NCI-H1417 treated with DMSO at 0.1 percent for 48 hours (cell line): ENCODE results near the gene DENND4B.
A peak's percentile ranks its signal among the peaks of the same experiment; 100 is the strongest.
"Not testable (repeated sequence)": the region's sequence is repeated elsewhere in the genome, so short reads cannot be mapped to it uniquely, and the experiment has no call there.

Experiments
- DNase-seq: peaks from one replicate; lab custom pipeline; 2025; lab: John Stamatoyannopoulos, UW

Gene DENND4B, protein sequence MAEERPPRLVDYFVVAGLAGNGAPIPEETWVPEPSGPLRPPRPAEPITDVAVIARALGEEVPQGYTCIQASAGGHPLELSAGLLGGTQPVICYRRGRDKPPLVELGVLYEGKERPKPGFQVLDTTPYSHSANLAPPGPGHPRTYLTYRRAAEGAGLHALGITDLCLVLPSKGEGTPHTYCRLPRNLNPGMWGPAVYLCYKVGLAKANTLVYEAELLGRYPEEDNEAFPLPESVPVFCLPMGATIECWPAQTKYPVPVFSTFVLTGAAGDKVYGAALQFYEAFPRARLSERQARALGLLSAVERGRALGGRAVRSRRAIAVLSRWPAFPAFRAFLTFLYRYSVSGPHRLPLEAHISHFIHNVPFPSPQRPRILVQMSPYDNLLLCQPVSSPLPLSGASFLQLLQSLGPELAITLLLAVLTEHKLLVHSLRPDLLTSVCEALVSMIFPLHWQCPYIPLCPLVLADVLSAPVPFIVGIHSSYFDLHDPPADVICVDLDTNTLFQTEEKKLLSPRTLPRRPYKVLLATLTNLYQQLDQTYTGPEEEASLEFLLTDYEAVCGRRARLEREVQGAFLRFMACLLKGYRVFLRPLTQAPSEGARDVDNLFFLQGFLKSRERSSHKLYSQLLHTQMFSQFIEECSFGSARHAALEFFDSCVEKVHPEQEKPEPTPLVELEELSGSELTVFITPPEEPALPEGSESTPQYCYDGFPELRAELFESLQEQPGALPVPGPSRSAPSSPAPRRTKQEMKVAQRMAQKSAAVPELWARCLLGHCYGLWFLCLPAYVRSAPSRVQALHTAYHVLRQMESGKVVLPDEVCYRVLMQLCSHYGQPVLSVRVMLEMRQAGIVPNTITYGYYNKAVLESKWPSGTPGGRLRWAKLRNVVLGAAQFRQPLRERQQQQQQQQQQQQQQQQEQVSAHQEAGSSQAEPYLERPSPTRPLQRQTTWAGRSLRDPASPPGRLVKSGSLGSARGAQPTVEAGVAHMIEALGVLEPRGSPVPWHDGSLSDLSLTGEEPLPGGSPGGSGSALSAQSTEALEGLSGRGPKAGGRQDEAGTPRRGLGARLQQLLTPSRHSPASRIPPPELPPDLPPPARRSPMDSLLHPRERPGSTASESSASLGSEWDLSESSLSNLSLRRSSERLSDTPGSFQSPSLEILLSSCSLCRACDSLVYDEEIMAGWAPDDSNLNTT (N-terminal part only)

DNA sequence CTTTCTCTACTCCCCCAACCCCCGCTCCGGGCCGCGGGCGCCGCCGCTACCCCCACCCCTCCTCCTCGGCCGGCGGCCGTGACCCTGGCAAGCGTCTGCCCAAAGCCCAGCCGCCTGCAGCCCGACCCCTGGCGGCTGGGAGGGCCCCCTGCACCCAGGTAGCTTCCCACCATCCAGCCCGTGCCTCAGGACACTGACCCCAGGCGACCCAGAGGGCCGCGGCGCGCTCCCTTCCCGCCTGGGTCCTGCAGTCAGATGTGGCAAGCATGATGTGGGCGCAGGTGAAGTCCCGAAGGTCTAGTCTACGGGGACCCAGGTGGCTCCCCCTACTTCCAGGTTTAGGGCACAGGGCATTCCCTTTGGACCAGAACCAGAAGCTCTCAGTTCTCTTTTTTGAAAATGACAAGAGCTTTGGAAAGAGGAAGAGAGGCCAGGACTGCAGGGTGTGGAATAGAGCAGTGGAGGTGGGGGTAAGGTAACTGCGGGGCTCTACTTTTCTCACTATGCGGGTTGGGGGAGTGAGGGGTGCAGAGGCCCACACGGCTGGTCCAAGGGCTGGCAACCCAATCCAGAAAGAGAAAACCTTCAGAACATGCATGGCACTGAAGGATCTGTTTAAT, at the start of gene DENND4B:
Gene DENND4B (minus strand): TSS at position 97 of the 620 bp plus-strand sequence. CDS start 2,344 bp downstream, outside the sequence.
- no peak for DNase-seq

DNA sequence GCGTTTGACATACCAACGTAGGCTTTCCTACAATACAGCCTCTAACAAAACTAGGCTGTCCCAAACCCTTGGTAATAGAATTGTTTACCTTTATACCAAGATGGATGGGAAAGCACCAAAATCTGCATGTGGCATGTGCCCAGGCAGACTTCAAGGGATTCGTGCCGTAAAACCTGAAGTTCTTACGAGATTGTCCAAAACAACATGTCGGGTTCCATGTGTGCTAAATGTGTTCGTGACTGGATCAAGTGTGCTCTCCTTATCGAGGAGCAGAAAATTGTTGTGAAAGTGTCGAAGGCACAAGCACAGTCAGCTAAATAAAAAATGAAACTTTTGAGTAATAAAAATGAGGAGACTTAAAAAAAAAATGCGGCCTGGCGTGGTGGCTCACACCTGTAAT, 49.1 kb upstream of the DENND4B start:
- no peak for DNase-seq

DNA sequence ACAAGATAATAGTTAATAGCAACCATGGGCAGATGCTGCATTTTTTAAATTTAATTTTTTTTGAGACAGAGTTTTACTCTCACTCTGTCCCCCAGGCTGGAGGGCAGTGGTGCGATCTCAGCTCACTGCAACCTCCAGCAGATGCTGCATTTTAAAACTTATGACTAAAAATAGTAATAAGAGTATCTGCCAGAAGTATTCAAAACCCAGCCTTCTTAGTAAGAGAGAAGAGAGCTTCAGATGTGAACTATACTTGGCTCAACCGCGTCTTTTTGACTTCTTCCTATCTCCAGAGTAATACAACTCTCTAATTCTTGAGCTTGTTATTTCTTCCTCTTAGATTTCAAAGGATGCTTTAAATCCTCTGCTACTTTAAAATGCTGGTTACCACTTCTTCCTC, 48.7 kb upstream of the DENND4B start:
- DNase-seq: no peak

DNA sequence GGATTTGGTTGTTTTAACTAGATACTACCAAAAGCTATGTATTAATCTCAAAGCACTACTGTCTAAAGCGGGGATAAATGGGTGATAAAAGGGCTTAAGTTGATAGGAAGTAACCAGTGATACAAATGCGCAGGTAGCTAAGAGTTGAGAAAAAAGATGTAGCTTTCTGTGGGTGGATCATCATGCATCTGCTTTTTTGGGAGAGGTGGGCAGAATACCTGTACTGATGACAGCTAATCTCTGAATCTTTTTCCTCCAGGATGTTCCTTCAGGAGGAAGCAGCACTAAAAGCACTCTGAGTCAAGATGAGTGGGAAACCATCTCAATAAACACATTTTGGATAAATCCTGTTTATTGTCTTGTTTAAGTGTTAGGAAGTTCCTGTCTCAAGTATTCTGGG, 45.3 kb upstream of the DENND4B start:
- no peak for DNase-seq

DNA sequence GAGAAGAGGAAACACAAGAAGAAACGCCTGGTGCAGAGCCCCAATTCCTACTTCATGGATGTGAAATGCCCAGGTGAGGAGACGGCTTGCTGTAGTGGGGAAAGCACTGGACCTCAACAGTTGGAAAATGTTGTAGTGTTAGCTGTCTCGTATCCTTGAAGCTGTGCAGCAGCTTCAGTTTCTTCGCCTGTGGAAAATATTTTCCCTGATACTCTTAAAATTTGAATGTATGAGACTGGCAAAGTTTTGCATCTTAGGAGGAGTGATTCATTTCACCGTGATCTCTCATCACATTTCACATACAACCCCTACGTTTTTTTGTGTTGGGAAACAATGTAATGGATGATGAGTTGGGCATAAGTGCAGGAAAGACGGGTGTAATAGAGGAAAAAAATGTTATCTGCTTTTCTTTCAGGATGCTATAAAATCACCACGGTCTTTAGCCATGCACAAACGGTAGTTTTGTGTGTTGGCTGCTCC, 44.7 kb upstream of the DENND4B start:
- no peak for DNase-seq

DNA sequence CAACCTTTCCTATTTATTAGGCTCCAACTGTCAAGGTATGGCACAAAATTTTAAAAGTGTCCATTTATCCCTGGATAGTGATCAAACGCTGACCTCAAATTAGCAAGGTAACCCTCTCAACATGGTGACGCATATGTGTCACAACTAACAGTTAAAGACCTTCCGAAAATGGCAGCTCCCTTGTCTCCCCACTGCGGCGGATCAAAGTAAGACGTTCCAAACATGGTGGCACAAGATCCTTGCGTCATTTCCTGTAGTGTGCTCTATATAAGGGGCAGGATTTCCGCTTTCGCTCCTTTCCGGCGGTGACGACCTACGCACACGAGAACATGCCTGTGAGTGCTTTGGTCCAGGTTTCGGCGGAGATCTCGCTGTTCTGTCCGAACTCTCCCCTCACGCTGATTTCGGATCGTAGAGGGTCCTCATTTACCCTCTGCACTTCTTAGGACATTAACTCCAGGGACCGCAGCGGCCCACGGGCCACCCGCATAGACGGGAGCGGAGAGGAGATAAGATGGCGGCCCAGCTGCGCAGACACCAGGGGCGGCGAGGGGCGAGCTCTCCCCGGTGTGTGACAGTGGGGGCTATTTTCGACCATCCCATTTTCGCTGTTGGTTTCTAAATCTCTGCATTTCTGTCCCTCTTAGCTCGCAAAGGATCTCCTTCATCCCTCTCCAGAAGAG, 44.1 kb upstream of the DENND4B start, which contains the start of gene RPS27:
Gene RPS27 (plus strand): TSS at position 295 of the 683 bp plus-strand sequence. CDS start 35 bp downstream, at position 330.
- peak; percentile 89 for DNase-seq

DNA sequence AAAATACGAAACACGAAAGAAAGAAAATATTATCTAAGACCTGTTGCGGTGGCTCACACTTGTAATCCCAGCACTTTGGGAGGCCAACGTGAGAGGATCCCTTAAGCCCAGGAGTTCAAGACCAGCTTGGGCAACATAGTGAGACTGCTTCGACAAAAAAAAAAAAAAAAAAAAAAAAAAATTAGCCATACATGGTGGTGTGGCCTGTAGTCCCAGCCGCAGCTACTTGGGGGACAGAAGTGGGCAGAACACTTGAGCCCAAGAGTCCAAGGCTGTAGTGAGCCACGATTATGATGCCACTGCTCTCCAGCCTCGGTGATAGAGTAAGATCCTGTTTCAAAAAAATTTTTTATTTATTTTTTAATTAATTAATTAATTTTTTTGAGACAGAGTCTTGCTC, 41.1 kb upstream of the DENND4B start:
- DNase-seq: no peak

DNA sequence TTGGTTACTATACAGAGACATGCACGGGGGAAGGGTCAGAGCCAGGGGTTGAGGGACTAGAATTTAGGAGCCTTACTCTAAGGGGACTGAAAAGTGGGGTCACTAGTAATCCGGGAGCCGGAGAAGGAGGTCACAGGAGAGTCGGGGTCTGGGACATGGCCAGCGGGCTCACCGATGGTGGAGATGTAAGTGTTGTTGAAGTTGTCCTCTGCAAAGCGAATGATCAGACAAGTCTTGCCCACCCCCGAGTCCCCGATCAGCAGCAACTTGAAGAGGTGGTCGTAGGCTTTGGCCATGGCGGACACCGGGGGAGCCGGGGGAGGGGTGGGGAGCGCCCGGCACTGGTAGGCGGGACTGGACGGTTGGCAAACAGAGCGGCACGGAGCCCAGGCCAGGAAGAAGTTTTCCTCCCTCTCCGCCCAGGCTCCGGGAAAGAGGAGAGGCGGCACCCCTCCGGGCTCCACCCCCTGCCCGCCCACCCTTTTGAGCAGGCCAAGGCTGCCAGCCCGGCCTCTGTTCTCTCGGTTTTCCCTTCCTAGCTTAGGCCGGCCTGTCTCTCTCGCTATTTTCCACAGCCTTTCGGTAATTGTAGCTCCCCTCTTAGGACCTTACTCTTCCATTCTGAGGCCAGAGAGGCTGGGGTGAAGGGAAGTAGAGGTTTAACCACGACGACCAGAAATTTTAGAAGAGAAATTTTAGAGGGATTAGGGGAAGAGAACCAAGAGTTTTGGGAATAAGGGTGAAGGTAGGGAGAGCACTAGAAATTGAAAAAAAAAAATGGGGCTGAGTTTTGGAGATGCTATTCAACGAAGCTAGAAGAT, 39.6 kb upstream of the DENND4B start, which contains the start of gene RAB13:
Gene RAB13 (minus strand): TSS at position 399 of the 821 bp plus-strand sequence. CDS start 103 bp downstream, at position 296.
- DNase-seq: peak; percentile 13

DNA sequence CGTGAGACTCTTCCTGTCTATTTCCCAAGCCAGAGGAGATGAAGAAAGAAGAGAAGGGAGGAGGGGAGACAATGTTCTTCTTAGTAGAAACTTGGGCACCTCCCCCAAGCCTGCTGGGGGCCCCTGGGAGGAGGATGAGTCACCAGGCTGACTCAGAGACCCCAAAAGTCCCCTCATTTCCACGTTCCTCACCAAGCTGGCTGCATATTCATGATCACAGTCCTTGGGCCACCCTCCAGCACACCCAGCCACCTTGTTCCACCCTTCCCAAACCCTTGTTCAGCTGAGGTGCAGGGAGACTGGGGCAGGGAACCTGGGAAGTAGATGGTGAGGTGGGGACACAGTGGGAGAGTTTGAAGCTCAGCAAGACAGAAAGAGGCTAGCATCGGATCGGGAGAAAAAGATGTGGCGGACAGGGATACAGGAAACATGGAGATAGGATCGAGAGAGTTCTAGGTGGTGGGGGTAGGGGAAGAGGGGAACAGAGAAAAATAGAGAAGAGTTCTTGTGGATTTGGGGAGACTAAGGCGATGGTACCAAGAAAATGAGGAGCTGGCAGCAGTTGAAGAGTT, 38.9 kb upstream of the DENND4B start:
- no peak for DNase-seq

DNA sequence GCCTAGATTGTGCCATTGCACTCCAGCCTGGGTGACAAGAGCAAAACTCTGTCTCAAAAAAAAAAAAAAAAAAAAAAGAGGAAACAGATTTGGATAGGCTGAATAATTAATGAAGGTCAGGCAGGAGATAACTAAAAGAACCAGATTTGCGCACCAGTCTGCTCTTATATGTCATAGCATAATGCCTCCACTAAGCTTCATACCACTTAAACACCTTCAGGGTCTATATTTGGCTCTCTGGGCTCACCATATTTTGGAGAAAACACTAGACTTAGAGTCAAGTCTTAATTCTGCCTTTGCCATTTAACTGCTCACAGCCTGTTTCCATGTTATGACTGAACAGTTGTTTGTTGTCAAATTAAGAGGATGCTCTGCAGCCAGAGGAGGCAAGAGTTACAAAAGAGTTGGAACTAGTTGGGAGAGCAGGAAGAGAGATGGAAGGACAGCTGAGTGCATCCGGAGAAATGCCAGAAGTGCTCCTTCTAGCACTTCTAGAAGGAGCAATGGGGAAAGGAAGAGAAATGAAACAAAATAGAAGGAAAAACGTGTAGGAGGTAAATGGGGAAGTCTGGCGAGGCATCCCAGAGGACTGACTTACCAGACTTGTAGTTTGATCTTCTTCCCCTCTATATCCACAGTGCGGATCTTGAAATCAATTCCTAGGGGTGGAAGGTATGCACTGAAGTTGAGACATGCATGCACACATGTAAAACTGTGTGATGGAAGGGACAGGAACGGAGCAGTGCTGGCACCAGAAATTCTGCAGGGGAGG, 37.8 kb upstream of the DENND4B start:
- DNase-seq: no peak

DNA sequence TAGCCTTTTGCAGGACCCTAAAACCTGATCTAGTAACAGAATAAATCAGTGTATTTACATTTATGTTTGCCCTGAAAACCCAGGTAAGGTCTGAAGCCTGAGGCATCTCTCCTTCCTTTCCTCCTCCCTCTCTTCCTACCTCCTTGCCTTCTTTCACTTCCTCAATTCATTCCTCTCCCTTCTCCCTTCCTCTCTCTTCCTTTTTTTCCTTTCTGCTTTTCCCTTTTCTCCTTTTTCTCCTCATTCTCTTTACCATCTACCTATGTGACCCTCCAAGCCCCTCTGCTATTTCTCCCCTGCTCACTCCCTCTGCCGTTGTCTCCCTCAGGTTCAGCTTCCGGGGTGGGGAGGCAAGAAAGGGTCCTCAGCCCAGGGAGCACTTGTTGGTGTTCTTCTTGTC, 35.2 kb upstream of the DENND4B start:
- not testable (repeated sequence) for DNase-seq

DNA sequence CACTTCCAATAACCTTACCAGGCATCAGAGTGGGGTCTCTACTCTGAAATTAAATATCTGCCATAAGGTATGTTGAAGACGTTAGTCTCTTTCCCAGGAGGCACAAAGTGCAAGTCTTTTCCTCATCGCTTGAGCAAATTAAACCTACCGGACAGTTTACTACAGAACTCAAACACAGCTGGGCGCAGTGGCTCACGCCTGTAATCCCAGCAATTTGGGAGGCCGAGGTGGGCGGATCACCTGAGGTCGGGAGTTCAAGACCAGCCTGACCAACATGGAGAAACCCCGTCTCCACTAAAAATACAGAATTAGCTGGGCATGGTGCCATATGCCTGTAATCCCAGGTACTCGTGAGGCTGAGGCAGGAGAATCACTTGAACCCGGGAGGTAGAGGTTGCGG, 32.6 kb upstream of the DENND4B start:
- not testable (repeated sequence) for DNase-seq

DNA sequence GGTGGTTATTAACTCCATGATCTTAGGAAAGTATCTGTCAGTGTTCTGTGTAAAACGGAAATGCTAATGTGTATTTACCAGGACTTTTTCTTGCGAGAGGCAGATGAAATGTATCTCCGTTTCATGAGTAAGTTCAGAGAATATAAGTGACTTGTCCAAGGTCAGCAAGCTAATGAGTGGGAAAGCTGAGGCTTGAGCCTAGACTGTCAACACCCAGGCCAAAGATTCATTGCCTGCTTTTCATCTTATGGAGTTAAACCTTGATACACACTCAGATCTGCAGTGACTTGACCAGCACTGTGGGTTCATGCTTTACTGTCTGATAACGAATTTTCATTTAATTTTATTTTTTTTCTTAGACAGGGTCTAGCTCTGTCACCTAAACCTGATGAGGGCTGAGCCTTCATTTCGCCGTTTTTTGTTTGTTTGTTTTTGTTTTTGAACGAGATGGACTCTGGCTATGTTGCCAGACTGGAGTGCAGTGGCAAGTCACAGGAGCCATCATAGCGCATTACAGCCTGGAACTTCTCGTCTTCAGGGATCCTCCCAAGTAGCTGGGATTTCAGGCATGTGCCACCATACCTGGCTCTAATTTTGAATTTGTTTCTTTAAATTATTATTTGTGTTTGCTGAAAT, 31.9 kb upstream of the DENND4B start:
- no peak for DNase-seq

DNA sequence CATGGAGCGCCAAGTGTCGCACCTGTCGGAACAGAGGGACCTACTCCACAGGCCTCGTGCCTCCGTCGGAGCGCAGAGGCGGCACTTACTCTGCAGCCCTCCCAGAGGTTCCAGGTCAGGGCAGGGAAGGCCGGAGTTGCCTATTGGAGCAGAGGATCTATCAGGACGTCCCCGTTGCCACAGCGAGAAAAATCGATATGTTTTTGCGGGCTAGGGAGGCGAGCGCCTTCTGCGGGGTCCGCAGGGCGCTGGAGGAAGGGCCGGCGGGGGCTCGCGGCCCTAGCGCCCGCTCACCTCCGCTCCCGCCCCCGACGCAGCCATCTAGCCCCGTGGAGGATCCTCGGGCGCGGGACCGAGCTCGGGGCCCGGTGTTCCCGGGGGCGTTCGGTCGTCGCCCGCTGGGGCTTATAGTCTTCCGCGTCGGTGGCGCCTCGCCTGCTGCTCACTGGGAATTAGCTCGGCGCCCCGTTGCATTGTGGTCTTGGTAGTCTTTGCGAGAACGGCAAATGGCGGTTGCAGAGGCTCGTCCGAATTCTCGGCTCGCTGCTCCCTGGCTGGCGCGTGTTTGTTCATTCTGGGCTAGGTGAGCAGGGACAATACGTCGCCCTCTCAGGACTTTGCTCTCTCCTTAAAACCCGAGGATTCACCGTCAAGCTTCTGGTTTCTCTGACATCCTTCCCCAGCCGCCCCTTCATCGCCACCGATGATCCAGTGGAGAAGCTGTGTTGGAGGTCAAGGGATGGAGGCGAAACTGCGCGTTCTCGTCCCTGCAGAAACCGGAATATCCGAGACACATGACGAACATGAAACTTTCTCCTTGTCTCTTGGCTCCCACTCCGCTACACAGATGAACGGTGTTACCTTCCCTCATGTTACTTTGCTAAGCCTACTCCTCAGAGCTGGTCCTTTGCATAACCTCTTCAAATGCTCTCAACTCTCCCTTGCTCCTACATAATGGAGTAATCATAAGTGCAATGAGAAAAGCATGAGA, 31.0 kb upstream of the DENND4B start, which contains the start of gene JTB:
Gene JTB (minus strand): TSS at position 425 of the 991 bp plus-strand sequence. CDS start 422 bp downstream, at position 3.
- no peak for DNase-seq

DNA sequence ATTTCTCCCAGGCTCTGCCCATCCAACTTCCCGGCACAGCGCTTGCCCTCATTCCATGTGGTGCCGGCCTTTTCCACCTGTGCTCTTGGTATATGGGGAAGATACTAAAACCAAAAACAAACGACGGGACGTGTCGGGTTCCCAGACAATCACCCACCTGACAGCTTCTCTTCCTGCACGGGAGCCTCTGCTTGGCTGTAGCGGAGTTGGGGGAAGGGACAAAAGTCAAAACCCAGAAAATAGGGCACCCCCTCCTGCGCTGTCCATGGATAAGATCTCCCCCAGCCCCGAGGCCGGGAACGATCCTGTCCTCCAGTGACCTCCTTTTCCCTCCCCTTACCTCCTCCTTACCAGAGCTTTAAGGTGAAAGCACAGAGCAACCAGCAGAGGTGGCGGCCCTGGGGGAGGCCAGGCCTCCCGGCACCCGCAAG, 30.3 kb upstream of the DENND4B start:
- DNase-seq: no peak

DNA sequence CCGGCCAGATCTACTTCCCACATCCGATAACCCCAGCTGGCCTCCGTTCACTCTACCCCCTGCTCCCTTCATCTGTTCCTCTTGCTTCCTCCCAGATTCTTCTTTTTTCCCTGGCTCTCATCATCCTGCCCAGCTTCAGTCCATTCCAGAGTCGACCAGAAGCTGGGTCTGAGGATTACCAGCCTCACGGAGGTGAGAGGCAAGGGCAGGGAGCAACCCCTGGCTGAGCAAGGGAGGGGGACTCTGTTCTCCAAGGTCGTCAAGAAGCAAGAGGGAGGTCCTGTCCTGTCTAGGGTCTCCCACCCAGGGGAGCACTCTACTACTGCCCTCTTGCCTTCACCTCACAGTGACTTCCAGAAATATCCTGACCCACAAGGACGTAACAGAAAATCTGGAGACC, 27.0 kb upstream of the DENND4B start:
- DNase-seq: no peak

DNA sequence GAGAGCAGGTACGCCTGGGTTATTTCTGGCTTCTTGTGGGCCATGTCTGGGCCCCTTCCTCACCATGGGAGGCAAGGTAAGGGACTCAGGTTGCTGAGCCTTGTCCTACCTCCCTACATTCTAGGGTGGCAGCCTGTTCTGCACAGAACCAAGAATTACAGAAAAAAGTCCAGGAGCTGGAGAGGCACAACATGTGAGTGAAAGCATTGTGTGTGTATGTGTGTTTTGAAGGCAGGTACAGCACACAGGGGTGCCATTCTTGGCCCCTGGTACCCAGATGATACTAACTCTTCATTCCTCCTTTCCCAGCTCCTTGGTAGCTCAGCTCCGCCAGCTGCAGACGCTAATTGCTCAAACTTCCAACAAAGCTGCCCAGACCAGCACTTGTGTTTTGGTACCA, 26.6 kb upstream of the DENND4B start:
- DNase-seq: no peak
